ENCODE measurements around the gene MPHOSPH9.

The MPHOSPH9 gene

DNA sequence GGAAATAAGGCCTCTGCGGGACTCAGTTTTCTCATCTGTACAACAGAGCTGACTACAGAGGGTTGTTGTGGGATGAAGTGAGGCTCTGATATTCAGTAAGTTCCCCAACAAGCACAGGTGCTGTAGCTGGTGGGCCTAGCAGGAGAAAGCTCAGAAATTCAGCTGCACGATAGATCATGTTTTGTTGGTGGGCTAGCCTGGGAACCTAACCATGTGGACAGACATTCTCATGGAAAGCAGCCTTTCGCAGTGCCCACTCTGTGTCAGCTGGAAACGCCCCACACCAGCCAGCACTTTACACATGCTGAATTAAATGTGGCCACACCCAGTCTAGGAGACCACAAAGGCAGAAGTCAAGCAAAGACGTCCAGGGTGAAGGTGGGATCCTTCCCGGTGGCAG lies 98.1 kb downstream of the MPHOSPH9 start:
- TF ChIP-seq, protein P1, sequence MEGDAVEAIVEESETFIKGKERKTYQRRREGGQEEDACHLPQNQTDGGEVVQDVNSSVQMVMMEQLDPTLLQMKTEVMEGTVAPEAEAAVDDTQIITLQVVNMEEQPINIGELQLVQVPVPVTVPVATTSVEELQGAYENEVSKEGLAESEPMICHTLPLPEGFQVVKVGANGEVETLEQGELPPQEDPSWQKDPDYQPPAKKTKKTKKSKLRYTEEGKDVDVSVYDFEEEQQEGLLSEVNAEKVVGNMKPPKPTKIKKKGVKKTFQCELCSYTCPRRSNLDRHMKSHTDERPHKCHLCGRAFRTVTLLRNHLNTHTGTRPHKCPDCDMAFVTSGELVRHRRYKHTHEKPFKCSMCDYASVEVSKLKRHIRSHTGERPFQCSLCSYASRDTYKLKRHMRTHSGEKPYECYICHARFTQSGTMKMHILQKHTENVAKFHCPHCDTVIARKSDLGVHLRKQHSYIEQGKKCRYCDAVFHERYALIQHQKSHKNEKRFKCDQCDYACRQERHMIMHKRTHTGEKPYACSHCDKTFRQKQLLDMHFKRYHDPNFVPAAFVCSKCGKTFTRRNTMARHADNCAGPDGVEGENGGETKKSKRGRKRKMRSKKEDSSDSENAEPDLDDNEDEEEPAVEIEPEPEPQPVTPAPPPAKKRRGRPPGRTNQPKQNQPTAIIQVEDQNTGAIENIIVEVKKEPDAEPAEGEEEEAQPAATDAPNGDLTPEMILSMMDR (IDR thresholded peaks at IDR 0.05; ENCODE audit: low read depth, low read length, missing control alignments) = no peak

GRCh38 chr12:123134271-123134671 lies 98.7 kb downstream of the MPHOSPH9 start:
- TF ChIP-seq, protein P1 (IDR thresholded peaks at IDR 0.05; ENCODE audit: low read depth, low read length, missing control alignments) = no peak
- no peak for DNase-seq (ENCODE audit: low read depth)
- no peak overlapping the region for H3K4me3 ChIP-seq (ENCODE audit: low read depth, low read length)

More for the DNA sequence above, 98.1 kb downstream of the MPHOSPH9 start:
- no peak for DNase-seq (ENCODE audit: low read depth)
- H3K4me3 ChIP-seq (ENCODE audit: low read depth, low read length) = no peak overlapping the region

- TF ChIP-seq, protein P1 (IDR thresholded peaks at IDR 0.05; ENCODE audit: low read depth, low read length, missing control alignments) = no peak
- no peak overlapping the region for H3K4me3 ChIP-seq (ENCODE audit: low read depth, low read length)
- no peak for DNase-seq (ENCODE audit: low read depth)
Observed at GRCh38 chr12:123133701-123134100, 99.2 kb downstream of the MPHOSPH9 start.

- no peak overlapping the region for H3K4me3 ChIP-seq (ENCODE audit: low read depth, low read length)
- no peak for DNase-seq (ENCODE audit: low read depth)
- TF ChIP-seq, protein P1 (IDR thresholded peaks at IDR 0.05; ENCODE audit: low read depth, low read length, missing control alignments) = no peak
Observed at GRCh38 chr12:123132951-123133619, 99.9 kb downstream of the MPHOSPH9 start.

DNA sequence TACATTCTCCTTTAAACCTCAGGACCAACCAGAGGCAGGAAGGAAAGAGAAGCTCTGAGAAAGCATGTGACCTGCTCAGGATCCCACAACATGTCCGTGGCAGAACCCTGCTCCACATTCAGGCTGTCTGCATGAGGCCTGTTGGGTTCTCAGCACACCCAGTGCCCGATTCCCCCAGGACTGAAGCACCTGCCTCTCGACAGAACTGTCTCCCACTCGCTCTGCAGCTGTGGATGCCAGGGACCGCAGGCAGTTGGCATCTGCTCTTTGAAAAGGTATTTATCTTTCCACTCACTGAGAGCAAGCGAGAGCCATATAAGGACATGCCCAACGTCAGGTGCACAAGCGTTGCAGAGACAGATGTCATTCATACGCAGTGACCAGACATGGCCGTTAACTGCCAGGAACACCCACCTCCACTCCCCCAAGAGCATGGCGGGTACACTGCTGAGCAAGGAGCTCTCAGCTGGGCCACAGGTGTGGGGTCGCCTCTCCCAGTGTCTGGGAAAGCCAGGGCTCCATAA lies 101.0 kb downstream of the MPHOSPH9 start:
- TF ChIP-seq, protein P1 (IDR thresholded peaks at IDR 0.05; ENCODE audit: low read depth, low read length, missing control alignments) = no peak
- no peak for DNase-seq (ENCODE audit: low read depth)
- no peak overlapping the region for H3K4me3 ChIP-seq (ENCODE audit: low read depth, low read length)

DNA sequence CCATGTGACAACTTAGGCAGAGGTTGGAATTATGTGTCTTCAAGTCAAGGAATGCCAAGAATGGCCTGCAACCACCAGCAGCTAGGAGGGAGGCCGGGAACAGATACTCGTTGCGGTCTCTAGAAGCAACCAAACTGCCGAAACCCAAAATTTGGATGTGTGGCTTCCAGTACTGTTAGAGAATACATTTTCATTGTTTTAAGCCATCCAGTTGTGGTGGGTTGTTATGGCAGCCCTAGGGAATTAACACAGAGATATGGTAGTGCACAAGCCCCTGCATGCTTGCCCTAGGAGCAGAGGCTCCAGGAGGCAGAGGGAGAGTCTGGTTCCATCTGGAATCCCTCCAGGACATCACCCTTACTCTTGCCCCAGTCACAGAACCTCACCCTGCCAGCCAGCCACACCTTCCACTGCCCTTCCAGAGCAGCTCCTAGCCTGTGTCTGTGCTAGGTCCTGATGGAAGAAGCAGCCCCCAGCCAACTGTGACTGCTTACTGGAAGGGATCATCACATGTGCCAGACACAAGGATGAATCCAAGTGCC lies 101.6 kb downstream of the MPHOSPH9 start:
- no peak overlapping the region for H3K4me3 ChIP-seq (ENCODE audit: low read depth, low read length)
- DNase-seq (ENCODE audit: low read depth) = no peak

More for the DNA sequence above, 101.6 kb downstream of the MPHOSPH9 start:
- TF ChIP-seq, protein P1 (IDR thresholded peaks at IDR 0.05; ENCODE audit: low read depth, low read length, missing control alignments) = no peak

Measured in GM12864 (cell line).